H1 (cell line): Measurements from ENCODE around the gene PAQR7. TPM values are rescaled to one million over a fixed set of nuclear protein-coding genes. Genes with fewer than 3 reads are reported as not detected.
A peak's percentile ranks its signal among the peaks of the same experiment; 100 is the strongest.

Experiments
- CTCF ChIA-PET: fragments of 300-600 bp; sonication (Branson Sonifier 250); formaldehyde crosslinking; loops from one replicate; lab custom pipeline; 2021; ENCODE audit not compliant: partially characterized antibody; lab: Charles Lee
- POLR2A ChIA-PET: fragments of 300-600 bp; sonication (Branson Sonifier 250); formaldehyde crosslinking; loops from one replicate; lab custom pipeline; 2021; ENCODE audit warnings: inconsistent platforms; ENCODE audit not compliant: partially characterized antibody; lab: Charles Lee
- DNase-seq, 2 experiments: peaks; one replicate each; pipeline versions ENCODE4 v3.0.0 to v3.0.0-alpha.2; 2010 to 2022; ENCODE audit warnings: low spot score in 2 of 2, low read depth in 1 of 2, mixed read lengths in 1 of 2
- FAIRE-seq: peaks from 2 replicates; lab custom pipeline; 2011; peaks lifted over from hg19 to GRCh38; lab: Jason Lieb, UNC
- H2AFZ ChIP-seq: 2 replicates; pipeline ENCODE4 v1.8.1; 2012; ENCODE audit warnings: low read length, inconsistent platforms
- H2AK5ac ChIP-seq: 2 replicates; pipeline ENCODE4 v1.6.1; 2013; ENCODE audit warnings: low read depth, low read length
- H2BK120ac ChIP-seq: replicated peaks from 2 replicates; pipeline ENCODE3; 2013; ENCODE audit warnings: low read depth, low read length, inconsistent platforms
- H2BK12ac ChIP-seq: 2 replicates; pipeline ENCODE4 v1.6.1; 2013; ENCODE audit warnings: low read depth, low read length
- H2BK15ac ChIP-seq: 2 replicates; pipeline ENCODE4 v1.6.1; 2013; ENCODE audit warnings: low read length
- H2BK20ac ChIP-seq: 2 replicates; pipeline ENCODE4 v1.6.1; 2013; ENCODE audit warnings: low read length
- H2BK5ac ChIP-seq: 2 replicates; pipeline ENCODE4 v1.6.1; 2013; ENCODE audit warnings: low read depth, low read length
- H3K14ac ChIP-seq: 2 replicates; pipeline ENCODE4 v1.6.1; 2013; ENCODE audit warnings: inconsistent platforms; ENCODE audit not compliant: insufficient read length
- H3K18ac ChIP-seq: 2 replicates; pipeline ENCODE4 v1.6.1; 2013; ENCODE audit warnings: low read length; ENCODE audit errors: extremely low read depth
- H3K23ac ChIP-seq: 2 replicates; pipeline ENCODE4 v1.6.1; 2013; ENCODE audit warnings: inconsistent platforms; ENCODE audit not compliant: insufficient read length
- H3K23me2 ChIP-seq: 2 replicates; pipeline ENCODE4 v1.6.1; 2013; ENCODE audit warnings: low read depth, low read length
- H3K27ac ChIP-seq: 2 replicates; pipeline ENCODE4 v1.6.1; 2011; ENCODE audit warnings: low read depth, low read length, inconsistent platforms
- H3K27me3 ChIP-seq, 4 experiments: replicated peaks in 1 of 4; 1 replicate in 1 of 4; 2 replicates in 3 of 4; pipeline versions ENCODE4 v1.6.1 to v1.8.1; 2011 to 2013; ENCODE audit warnings: low read length in 3 of 4, mild to moderate bottlenecking in 3 of 4, inconsistent platforms in 2 of 4, mixed read lengths in 2 of 4, moderate library complexity in 1 of 4; ENCODE audit not compliant: control insufficient read depth in 3 of 4, insufficient read depth in 3 of 4; ENCODE audit errors: extremely low read depth in 1 of 4
- H3K36me3 ChIP-seq, 4 experiments: 2 replicates each; pipeline versions ENCODE4 v1.6.1 to v1.8.1; 2011 to 2013; ENCODE audit warnings: mild to moderate bottlenecking in 4 of 4, low read length in 3 of 4, moderate library complexity in 2 of 4, control low read depth in 1 of 4, inconsistent platforms in 1 of 4; ENCODE audit not compliant: insufficient read depth in 4 of 4, control insufficient read depth in 2 of 4
- H3K4ac ChIP-seq: replicated peaks from 2 replicates; pipeline ENCODE3; 2013; ENCODE audit warnings: low read length, low read depth, mixed read lengths, inconsistent platforms; ENCODE audit not compliant: insufficient read length
- H3K4me1 ChIP-seq, 4 experiments: replicated peaks in 1 of 4; 1 replicate in 1 of 4; 2 replicates in 3 of 4; pipeline versions ENCODE4 v1.6.1 to v1.8.1; 2011 to 2013; ENCODE audit warnings: low read length in 3 of 4, inconsistent platforms in 2 of 4, mixed read lengths in 1 of 4; ENCODE audit not compliant: insufficient read depth in 4 of 4, control insufficient read depth in 3 of 4
- H3K4me2 ChIP-seq, 2 experiments: 2 replicates each; pipeline versions ENCODE4 v1.6.1 to v1.8.1; 2011 to 2013; ENCODE audit warnings: low read depth in 2 of 2, low read length in 2 of 2, control low read depth in 1 of 2, inconsistent platforms in 1 of 2, mild to moderate bottlenecking in 1 of 2; ENCODE audit not compliant: insufficient read depth in 1 of 2
- H3K4me3 ChIP-seq, 4 experiments: fragments of 200-600, 300-600 bp in 1 of 4; sonication (generic), shearing (Covaris generic), sonication (Bioruptor Twin) in 1 of 4; 2 replicates each; pipeline versions ENCODE4 v1.5.1 to v1.8.1; 2011 to 2016; ENCODE audit warnings: low read length in 4 of 4, low read depth in 3 of 4, control low read depth in 2 of 4, inconsistent platforms in 2 of 4, mild to moderate bottlenecking in 2 of 4, mixed read lengths in 1 of 4, moderate library complexity in 1 of 4; ENCODE audit not compliant: insufficient read depth in 2 of 4; ENCODE audit errors: extremely low read depth in 1 of 4
- H3K56ac ChIP-seq: replicated peaks from 2 replicates; pipeline ENCODE3; 2013; ENCODE audit warnings: low read depth, mild to moderate bottlenecking, mixed read lengths, low read length, inconsistent platforms; ENCODE audit not compliant: insufficient read length
- H3K79me1 ChIP-seq: 2 replicates; pipeline ENCODE4 v1.6.1; 2013; ENCODE audit warnings: low read depth, low read length, control low read depth
- H3K79me2 ChIP-seq, 2 experiments: 2 replicates each; pipeline versions ENCODE4 v1.6.1 to v1.8.1; 2012 to 2013; ENCODE audit warnings: low read length in 2 of 2, mild to moderate bottlenecking in 2 of 2, inconsistent platforms in 1 of 2; ENCODE audit not compliant: insufficient read depth in 2 of 2, control insufficient read depth in 1 of 2
- H3K9ac ChIP-seq, 4 experiments: replicated peaks in 1 of 4; 1 replicate in 1 of 4; 2 replicates in 3 of 4; pipeline versions ENCODE4 v1.6.1 to v1.8.1; 2011 to 2013; ENCODE audit warnings: low read depth in 3 of 4, low read length in 3 of 4, control low read depth in 2 of 4, mild to moderate bottlenecking in 2 of 4, moderate library complexity in 2 of 4, inconsistent platforms in 1 of 4; ENCODE audit errors: extremely low read depth in 1 of 4
- H3K9me3 ChIP-seq, 2 experiments: 2 replicates each; pipeline versions ENCODE4 v1.6.1 to v1.8.1; 2012 to 2013; ENCODE audit warnings: mild to moderate bottlenecking in 2 of 2, moderate library complexity in 2 of 2, control low read depth in 1 of 2, inconsistent platforms in 1 of 2, low read depth in 1 of 2, low read length in 1 of 2, mixed read lengths in 1 of 2; ENCODE audit not compliant: insufficient read depth in 2 of 2
- H4K20me1 ChIP-seq, 2 experiments: replicated peaks in 1 of 2; 2 replicates each; pipeline versions ENCODE3 to v1.8.1; 2011 to 2013; ENCODE audit warnings: inconsistent platforms in 2 of 2, low read length in 2 of 2, mild to moderate bottlenecking in 1 of 2; ENCODE audit not compliant: insufficient read depth in 2 of 2, control insufficient read depth in 1 of 2
- H4K5ac ChIP-seq: 2 replicates; pipeline ENCODE4 v1.6.1; 2013; ENCODE audit warnings: low read length, low read depth, mixed read lengths, inconsistent platforms; ENCODE audit not compliant: insufficient read length
- H4K8ac ChIP-seq: 2 replicates; pipeline ENCODE4 v1.8.0; 2013; ENCODE audit warnings: mild to moderate bottlenecking, moderate library complexity, low read length, inconsistent platforms; ENCODE audit not compliant: insufficient read depth; ENCODE audit errors: extremely low read depth
- H4K91ac ChIP-seq: replicated peaks from 2 replicates; pipeline ENCODE3; 2013; ENCODE audit warnings: low read length, mixed read lengths, inconsistent platforms; ENCODE audit not compliant: insufficient read length
- FOSL1 ChIP-seq: IDR thresholded peaks from 2 replicates; pipeline ENCODE4 v1.6.1; 2011; ENCODE audit warnings: mild to moderate bottlenecking, low read depth, low read length, moderate library complexity; ENCODE audit not compliant: insufficient read depth
- MAFK ChIP-seq: IDR thresholded peaks from 2 replicates; pipeline ENCODE4 v1.6.1; 2012; ENCODE audit warnings: low read depth, mild to moderate bottlenecking, improper control_type of control experiment, low read length
- SUZ12 ChIP-seq: fragments of 200-600 bp; sonication (generic); IDR thresholded peaks from 2 replicates; pipeline ENCODE4 v1.6.1; 2012; ENCODE audit warnings: mild to moderate bottlenecking, inconsistent platforms, low read length, moderate library complexity, mixed read lengths
- TAF1 ChIP-seq: IDR thresholded peaks from 2 replicates; pipeline ENCODE4 v1.6.1; 2011; ENCODE audit warnings: mild to moderate bottlenecking, low read depth, low read length
- TEAD4 ChIP-seq: IDR thresholded peaks from 2 replicates; pipeline ENCODE4 v1.6.1; 2012; ENCODE audit warnings: low read depth, low read length, inconsistent platforms, mixed read lengths
- WGBS, 2 experiments: shearing (Covaris generic) in 1 of 2; methylation state at CpG; one replicate each; pipeline versions ENCODE4 v1.1.6 to v1.1.7; 2013 to 2015; ENCODE audit warnings: low lambda C conversion rate in 2 of 2, mixed read lengths in 2 of 2, inconsistent platforms in 1 of 2, low coverage in 1 of 2, missing lambda C conversion rate in 1 of 2; ENCODE audit not compliant: insufficient replicate concordance in 2 of 2, insufficient coverage in 1 of 2, insufficient read length in 1 of 2; ENCODE audit errors: extremely low coverage in 1 of 2, missing lambda C conversion rate in 1 of 2; 5-methylcytosine and 5-hydroxymethylcytosine counted together
- polyA plus RNA-seq, 7 experiments: library from polyadenylated mRNA; depleted of rRNA in 3 of 7; stranded (reverse) in 5 of 7; unstranded in 2 of 7; fragments of >200 nt in 5 of 7; fragments of 200-250 nt in 2 of 7; gene quantifications; 1 replicate in 5 of 7; 2 replicates in 1 of 7; 4 replicates in 1 of 7; pipeline versions ENCODE4 v1.2.1 to v1.2.3, GENCODE V29; 2011 to 2013; ENCODE audit warnings: missing spikeins in 2 of 7, mixed read lengths in 2 of 7
- total RNA-seq: library from RNA; stranded (reverse); fragmentation: NEBNext Ultra II Directional; extraction: Animal tissue kit (Norgen Biotek cat#: 25700); gene quantifications from 2 replicates; pipeline ENCODE4 v1.2.1, GENCODE V29; 2021

PAQR7 gene
- total and polyA plus RNA-seq, 2 of the 8 experiments (the other 6 are each of a cell fraction or from before 2014, with no cell fraction given), result 7.3 to 7.4 TPM

GRCh38 chr1:25896266-25896665, 20.8 kb upstream of the PAQR7 start:
- H3K4me2 ChIP-seq, result no peak overlapping the region
- no peak overlapping the region for H4K8ac ChIP-seq
- H4K5ac ChIP-seq, result no peak overlapping the region
- TF ChIP-seq FOSL1 (no peak), TAF1 (no peak), MAFK (no peak), SUZ12 (no peak), TEAD4 (no peak)
- no peak overlapping the region for H2AK5ac ChIP-seq
- H4K91ac ChIP-seq, result no peak overlapping the region
- H3K14ac ChIP-seq, result no peak overlapping the region
- H2BK12ac ChIP-seq, result no peak overlapping the region
- no peak overlapping the region for H3K4ac ChIP-seq
- POLR2A ChIA-PET, result interaction anchor here (0.5 to 5.3 kb wide), 18 partner anchors 10 to 145 kb away, joined by 3 to 51 read pairs (median 5); partner anchors contain the start of genes EXTL1, PAFAH2, PAQR7 and STMN1
- CTCF ChIA-PET, result interaction anchor here (0.7 to 16.4 kb wide), 49 partner anchors 9 to 167 kb away, joined by 3 to 330 read pairs (median 8); partner anchors contain the start of genes EXTL1, PAFAH2, PAQR7 and SLC30A2
- no peak overlapping the region for H2BK20ac ChIP-seq
- peaks cover 2 to 17% of the 10 kb centered on the region in 2 experiments for H4K20me1 ChIP-seq
- no peak overlapping the region for H3K56ac ChIP-seq
- no peak overlapping the region for H2BK15ac ChIP-seq
- no peak overlapping the region for H3K4me3 ChIP-seq
- H3K23me2 ChIP-seq, result no peaks in the 10 kb centered on the region
- DNase-seq, result no peak
- peaks cover 0 to 15% (median 8%) of the 10 kb centered on the region in 4 experiments; a peak in 6 of 7 replicates for H3K4me1 ChIP-seq
- no peak overlapping the region for H3K23ac ChIP-seq
- peak overlapping the region; percentile 5; the same call in 1 of the 2 replicates for H3K27ac ChIP-seq
- H3K27me3 ChIP-seq, result no peaks in the 10 kb centered on the region
- no peak overlapping the region for H2BK120ac ChIP-seq
- H2BK5ac ChIP-seq, result no peak overlapping the region
- no peak overlapping the region for H3K18ac ChIP-seq
- 93% methylated on average over 1 of the region's 1 CpG; no CpG with 5 or more reads in 1 of the 2 experiments for WGBS, 2 experiments
- H3K36me3 ChIP-seq, result peaks cover 17 to 32% (median 26%) of the 10 kb centered on the region in 4 experiments
- no peaks in the 10 kb centered on the region for H3K9me3 ChIP-seq
- no peak overlapping the region for H3K9ac ChIP-seq
- FAIRE-seq, result no peak
- H3K79me2 ChIP-seq, result no peaks in the 10 kb centered on the region
- H3K79me1 ChIP-seq, result 0 out of 2 replicates have a peak, but pooled peaks cover 3% of the 10 kb centered on the region
- no peak overlapping the region for H2AFZ ChIP-seq
